Astrocyte (in vitro differentiated cells and primary cell): Measurements from ENCODE around the gene IRGM. TPM values are rescaled to one million over a fixed set of nuclear protein-coding genes. Genes with fewer than 3 reads are reported as not detected.
"Not testable (repeated sequence)": the region's sequence is repeated elsewhere in the genome, so short reads cannot be mapped to it uniquely, and the experiment has no call there.

Source experiments
- DNase-seq: peaks from one replicate; pipeline ENCODE4 v3.0.0-alpha.2; 2010; ENCODE audit warnings: low read depth
- FAIRE-seq: peaks from 2 replicates; lab custom pipeline; 2011; peaks lifted over from hg19 to GRCh38; lab: Jason Lieb, UNC
- H2AFZ ChIP-seq: 2 replicates; pipeline ENCODE4 v1.6.0; 2012; ENCODE audit warnings: low read depth, low read length, inconsistent platforms
- H3K27ac ChIP-seq: 2 replicates; pipeline ENCODE4 v1.5.1; 2011; ENCODE audit warnings: low read depth, low read length, inconsistent platforms
- H3K27me3 ChIP-seq: 2 replicates; pipeline ENCODE4 v1.6.0; 2011; ENCODE audit warnings: low read length, inconsistent platforms; ENCODE audit not compliant: insufficient read depth
- H3K36me3 ChIP-seq: 2 replicates; pipeline ENCODE4 v1.5.1; 2011; ENCODE audit warnings: low read length, inconsistent platforms; ENCODE audit not compliant: insufficient read depth
- H3K4me1 ChIP-seq: 2 replicates; pipeline ENCODE4 v1.5.1; 2011; ENCODE audit warnings: low read length, inconsistent platforms; ENCODE audit not compliant: insufficient read depth
- H3K4me2 ChIP-seq: 2 replicates; pipeline ENCODE4 v1.6.0; 2012; ENCODE audit warnings: low read length, inconsistent platforms
- H3K4me3 ChIP-seq: 2 replicates; pipeline ENCODE4 v1.5.1; 2011; ENCODE audit warnings: low read depth, mild to moderate bottlenecking, low read length, inconsistent platforms; ENCODE audit not compliant: insufficient read depth
- H3K79me2 ChIP-seq: 2 replicates; pipeline ENCODE4 v1.6.0; 2012; ENCODE audit warnings: mild to moderate bottlenecking, low read length, inconsistent platforms; ENCODE audit not compliant: insufficient read depth
- H3K9ac ChIP-seq: 2 replicates; pipeline ENCODE4 v1.6.0; 2012; ENCODE audit warnings: mild to moderate bottlenecking, low read length, inconsistent platforms
- H3K9me3 ChIP-seq: 2 replicates; pipeline ENCODE4 v1.5.1; 2012; ENCODE audit warnings: low read depth, mild to moderate bottlenecking, low read length, inconsistent platforms; ENCODE audit not compliant: insufficient read depth
- H4K20me1 ChIP-seq: 2 replicates; pipeline ENCODE4 v1.6.0; 2012; ENCODE audit warnings: low read length, inconsistent platforms; ENCODE audit not compliant: insufficient read depth
- H3K27ac Mint-ChIP-seq: one replicate; pipeline ENCODE4 v1.8.0; 2021; ENCODE audit warnings: mild to moderate bottlenecking, mixed read lengths; ENCODE audit not compliant: unreplicated experiment
- H3K27me3 Mint-ChIP-seq: one replicate; pipeline ENCODE4 v1.8.0; 2021; ENCODE audit warnings: low read depth, mixed read lengths; ENCODE audit not compliant: unreplicated experiment
- H3K36me3 Mint-ChIP-seq: one replicate; pipeline ENCODE4 v1.8.0; 2021; ENCODE audit warnings: low read depth, mixed read lengths; ENCODE audit not compliant: unreplicated experiment
- H3K4me1 Mint-ChIP-seq: one replicate; pipeline ENCODE4 v1.8.0; 2021; ENCODE audit warnings: low read depth, mixed read lengths; ENCODE audit not compliant: unreplicated experiment
- H3K4me3 Mint-ChIP-seq: one replicate; pipeline ENCODE4 v1.8.0; 2021; ENCODE audit warnings: mild to moderate bottlenecking, moderate library complexity, mixed read lengths; ENCODE audit not compliant: unreplicated experiment
- H3K9me3 Mint-ChIP-seq: one replicate; pipeline ENCODE4 v1.8.0; 2021; ENCODE audit warnings: mild to moderate bottlenecking, mixed read lengths; ENCODE audit not compliant: unreplicated experiment
- EZH2 ChIP-seq: IDR thresholded peaks from 2 replicates; pipeline ENCODE4 v1.6.1; 2012; ENCODE audit warnings: mild to moderate bottlenecking, low read length, inconsistent platforms; ENCODE audit not compliant: insufficient read depth
- total RNA-seq: library from RNA; stranded (reverse); gene quantifications from 2 replicates; pipeline ENCODE4 v1.2.1, GENCODE V29; 2021
- TF ChIP-seq, protein P1 (sequence below): IDR thresholded peaks from 2 replicates; pipeline ENCODE4 v1.5.1; 2011; ENCODE audit warnings: low read depth, mild to moderate bottlenecking, inconsistent platforms, low read length, moderate library complexity; ENCODE audit not compliant: insufficient read depth

The IRGM gene
- total RNA-seq, 1 donor from 2014 or later, result not detected

DNA sequence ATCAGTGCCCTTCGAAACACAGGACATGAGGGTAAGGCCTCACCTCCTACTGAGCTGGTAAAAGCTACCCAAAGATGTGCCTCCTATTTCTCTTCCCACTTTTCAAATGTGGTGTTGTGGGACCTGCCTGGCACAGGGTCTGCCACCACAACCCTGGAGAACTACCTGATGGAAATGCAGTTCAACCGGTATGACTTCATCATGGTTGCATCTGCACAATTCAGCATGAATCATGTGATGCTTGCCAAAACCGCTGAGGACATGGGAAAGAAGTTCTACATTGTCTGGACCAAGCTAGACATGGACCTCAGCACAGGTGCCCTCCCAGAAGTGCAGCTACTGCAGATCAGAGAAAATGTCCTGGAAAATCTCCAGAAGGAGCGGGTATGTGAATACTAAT, 1.9 kb downstream of the IRGM start:
- FAIRE-seq (no peak), DNase-seq (peak; percentile 45)
- Histone ChIP-seq H3K4me3 (no peak overlapping the region), H3K79me2 (no peaks in the 10 kb centered on the region), H3K4me2 (no peak overlapping the region), H3K27ac (no peak overlapping the region), H4K20me1 (no peaks in the 10 kb centered on the region), H3K36me3 (no peaks in the 10 kb centered on the region), H3K4me1 (no peaks in the 10 kb centered on the region), H2AFZ (no peak overlapping the region), H3K9me3 (no peaks in the 10 kb centered on the region), H3K9ac (no peak overlapping the region), H3K27me3 (peaks cover 4% of the 10 kb centered on the region)
- Mint-ChIP-seq H3K9me3 (peaks cover 7% of the 10 kb centered on the region), H3K27me3 (peaks cover 11% of the 10 kb centered on the region), H3K27ac (no peak overlapping the region), H3K4me1 (no peaks in the 10 kb centered on the region), H3K36me3 (no peaks in the 10 kb centered on the region), H3K4me3 (no peak overlapping the region)
- TF ChIP-seq, protein P1, sequence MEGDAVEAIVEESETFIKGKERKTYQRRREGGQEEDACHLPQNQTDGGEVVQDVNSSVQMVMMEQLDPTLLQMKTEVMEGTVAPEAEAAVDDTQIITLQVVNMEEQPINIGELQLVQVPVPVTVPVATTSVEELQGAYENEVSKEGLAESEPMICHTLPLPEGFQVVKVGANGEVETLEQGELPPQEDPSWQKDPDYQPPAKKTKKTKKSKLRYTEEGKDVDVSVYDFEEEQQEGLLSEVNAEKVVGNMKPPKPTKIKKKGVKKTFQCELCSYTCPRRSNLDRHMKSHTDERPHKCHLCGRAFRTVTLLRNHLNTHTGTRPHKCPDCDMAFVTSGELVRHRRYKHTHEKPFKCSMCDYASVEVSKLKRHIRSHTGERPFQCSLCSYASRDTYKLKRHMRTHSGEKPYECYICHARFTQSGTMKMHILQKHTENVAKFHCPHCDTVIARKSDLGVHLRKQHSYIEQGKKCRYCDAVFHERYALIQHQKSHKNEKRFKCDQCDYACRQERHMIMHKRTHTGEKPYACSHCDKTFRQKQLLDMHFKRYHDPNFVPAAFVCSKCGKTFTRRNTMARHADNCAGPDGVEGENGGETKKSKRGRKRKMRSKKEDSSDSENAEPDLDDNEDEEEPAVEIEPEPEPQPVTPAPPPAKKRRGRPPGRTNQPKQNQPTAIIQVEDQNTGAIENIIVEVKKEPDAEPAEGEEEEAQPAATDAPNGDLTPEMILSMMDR, result no peak
- no peak for TF ChIP-seq EZH2

- H3K4me1 ChIP-seq, result no peaks in the 10 kb centered on the region
- no peak overlapping the region for H3K4me3 Mint-ChIP-seq
- DNase-seq, result no peak
- H3K4me1 Mint-ChIP-seq, result no peaks in the 10 kb centered on the region
- no peak overlapping the region for H3K9ac ChIP-seq
- no peak for TF ChIP-seq EZH2
- TF ChIP-seq, protein P1, result no peak
- no peaks in the 10 kb centered on the region for H4K20me1 ChIP-seq
- peaks cover 4% of the 10 kb centered on the region for H3K9me3 Mint-ChIP-seq
- no peaks in the 10 kb centered on the region for H3K36me3 ChIP-seq
- FAIRE-seq, result no peak
- no peak overlapping the region for H2AFZ ChIP-seq
- H3K27me3 Mint-ChIP-seq, result peaks cover 11% of the 10 kb centered on the region
- no peak overlapping the region for H3K27ac Mint-ChIP-seq
- peaks cover 4% of the 10 kb centered on the region for H3K27me3 ChIP-seq
- no peak overlapping the region for H3K27ac ChIP-seq
- no peak overlapping the region for H3K4me3 ChIP-seq
- H3K36me3 Mint-ChIP-seq, result no peaks in the 10 kb centered on the region
- H3K79me2 ChIP-seq, result no peaks in the 10 kb centered on the region
- H3K4me2 ChIP-seq, result no peak overlapping the region
- no peaks in the 10 kb centered on the region for H3K9me3 ChIP-seq
These were observed 4.7 kb downstream of the IRGM start for GRCh38 chr5:150851039-150851438.

GRCh38 chr5:150853561-150853960, 7.2 kb downstream of the IRGM start:
- TF ChIP-seq, protein P1, result no peak
- TF ChIP-seq EZH2, result no peak
- peaks cover 4% of the 10 kb centered on the region for H3K27me3 ChIP-seq
- Mint-ChIP-seq H3K36me3 (no peaks in the 10 kb centered on the region), H3K27me3 (peaks cover 7% of the 10 kb centered on the region), H3K27ac (no peak overlapping the region), H3K9me3 (no peaks in the 10 kb centered on the region), H3K4me3 (no peak overlapping the region), H3K4me1 (no peaks in the 10 kb centered on the region)
- H3K9me3 ChIP-seq, result no peaks in the 10 kb centered on the region
- H4K20me1 ChIP-seq, result no peaks in the 10 kb centered on the region
- DNase-seq (no peak), FAIRE-seq (no peak)
- H3K4me3 ChIP-seq, result no peak overlapping the region
- H3K27ac ChIP-seq, result no peak overlapping the region
- no peak overlapping the region for H3K9ac ChIP-seq
- no peaks in the 10 kb centered on the region for H3K4me1 ChIP-seq
- no peaks in the 10 kb centered on the region for H3K36me3 ChIP-seq
- no peak overlapping the region for H3K4me2 ChIP-seq
- no peak overlapping the region for H2AFZ ChIP-seq
- no peaks in the 10 kb centered on the region for H3K79me2 ChIP-seq

DNA sequence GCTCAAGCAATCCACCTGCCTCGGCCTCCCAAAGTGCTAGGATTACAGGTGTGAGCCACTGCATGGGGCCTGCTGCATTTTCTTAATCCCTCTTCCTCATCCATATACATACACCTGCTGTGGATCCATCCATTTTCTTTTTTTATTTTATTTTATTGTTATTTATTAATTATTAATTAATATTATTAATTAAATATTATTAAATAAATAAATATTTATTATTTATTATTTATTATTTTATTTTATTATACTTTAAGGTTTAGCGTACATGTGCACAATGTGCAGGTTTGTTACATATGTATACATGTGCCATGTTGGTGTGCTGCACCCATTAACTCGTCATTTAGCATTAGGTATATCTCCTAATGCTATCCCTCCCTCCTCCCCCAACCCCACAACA, 10.4 kb downstream of the IRGM start:
- not testable (repeated sequence) for H3K9me3 ChIP-seq, H3K4me3 Mint-ChIP-seq, H3K4me1 ChIP-seq, H2AFZ ChIP-seq, H3K27me3 Mint-ChIP-seq, H3K9me3 Mint-ChIP-seq, H3K36me3 Mint-ChIP-seq, H3K27me3 ChIP-seq, H3K4me3 ChIP-seq, DNase-seq, H3K4me1 Mint-ChIP-seq, H3K27ac Mint-ChIP-seq, H3K36me3 ChIP-seq, H4K20me1 ChIP-seq, H3K4me2 ChIP-seq, H3K79me2 ChIP-seq, H3K9ac ChIP-seq, FAIRE-seq, H3K27ac ChIP-seq
